Fibroblast of villous mesenchyme (primary cell): ENCODE data around the gene TRIM67. TPM values are rescaled to one million over a fixed set of nuclear protein-coding genes. Genes with fewer than 3 reads are reported as not detected.

Experiments
- total RNA-seq: library from RNA; depleted of rRNA; stranded (reverse); fragments of >200 nt; gene quantifications from 2 replicates; pipeline ENCODE4 v1.2.3, GENCODE V29; 2012

TRIM67 gene
- total RNA-seq, 1 donor, result not detected

Other genes with a start within 250 kb of the TRIM67 start
- 15.8 and 18.6 TPM in 2 replicates for gene TTC13, start 183.2 kb upstream of the TRIM67 start, total RNA-seq
- 15.8 and 19.0 TPM in 2 replicates for gene ARV1, start 183.0 kb upstream of the TRIM67 start, total RNA-seq
- 7.7 and 22.5 TPM in 2 replicates for gene FAM89A, start 121.8 kb upstream of the TRIM67 start, total RNA-seq
- 41.6 and 53.1 TPM in 2 replicates for gene GNPAT, start 79.2 kb downstream of the TRIM67 start, total RNA-seq
- gene EXOC8, start 175.8 kb downstream of the TRIM67 start, total RNA-seq, result 13.9 and 21.2 TPM in 2 replicates
- gene SPRTN, start 176.2 kb downstream of the TRIM67 start, total RNA-seq, result 20.6 and 23.7 TPM in 2 replicates